Limb (tissue), 2 donors: ENCODE measurements around the gene MPDZ.

ENCODE experiments used
- DNase-seq, 2 donors: peaks; one replicate each; pipeline ENCODE4 v3.0.0-alpha.2; 2016; ENCODE audit errors: extremely low spot score in 2 of 2

MPDZ gene

DNA sequence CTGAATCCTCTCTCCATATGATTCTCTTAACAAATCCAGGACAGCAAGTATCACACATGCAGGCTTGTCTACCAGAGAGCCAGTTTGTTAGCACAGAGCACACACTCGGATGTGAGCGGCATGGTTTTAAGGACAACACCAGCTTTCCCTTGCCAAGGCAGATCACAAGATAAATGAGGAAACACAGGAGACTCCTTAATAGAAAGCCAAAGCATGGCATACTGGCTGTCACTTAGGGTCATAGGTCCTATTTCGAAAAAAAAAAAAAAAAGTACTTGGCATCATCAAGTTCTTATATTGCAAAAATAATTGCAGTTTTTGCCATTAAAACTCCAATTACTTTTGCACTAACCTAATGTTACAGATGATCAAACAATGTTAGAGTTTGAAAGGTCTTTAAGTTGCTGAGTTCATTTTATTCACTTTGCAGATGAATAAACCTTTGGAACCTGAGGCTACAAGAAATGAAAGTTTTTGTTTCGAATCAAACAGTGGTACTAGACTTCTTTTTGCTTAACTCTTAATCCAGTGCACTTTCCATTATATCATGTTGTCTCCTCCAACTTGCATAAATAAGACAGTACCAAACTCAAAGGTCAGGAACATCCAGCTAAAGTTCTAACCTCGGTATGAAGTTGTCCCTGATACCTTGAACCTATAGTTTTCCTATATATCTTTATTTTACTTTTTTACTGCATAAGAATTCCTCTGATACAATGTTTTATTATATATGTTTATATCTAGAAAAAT, 138.5 kb downstream of the MPDZ start:
- no peak for DNase-seq

DNA sequence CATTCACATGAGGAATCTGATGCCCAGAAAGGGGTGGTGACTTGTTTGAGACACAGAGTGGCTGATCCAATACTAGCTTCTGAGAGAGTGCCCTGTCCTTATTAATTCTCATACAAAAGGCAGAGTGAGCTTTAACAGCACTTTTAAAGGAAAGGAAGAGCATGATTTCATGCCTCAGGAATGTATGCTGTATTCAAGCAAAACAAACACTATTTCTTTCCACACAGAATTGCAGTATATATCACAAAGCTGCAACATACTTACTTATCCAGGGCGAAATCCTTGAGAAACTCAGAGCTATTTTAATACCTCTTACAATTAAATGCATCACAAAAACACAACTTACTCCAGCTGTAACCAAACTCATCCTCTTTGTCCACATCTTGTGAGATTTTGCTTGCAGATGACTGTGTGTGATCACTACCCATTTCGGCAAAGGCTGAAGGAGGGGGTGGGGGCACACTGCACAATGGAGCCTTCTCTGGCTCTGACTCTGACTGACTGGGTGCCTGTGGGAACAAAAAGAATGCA, 139.8 kb downstream of the MPDZ start:
- peak; percentile 41 to 59 for DNase-seq

- DNase-seq = no peak
These were observed 142.1 kb downstream of the MPDZ start for GRCh38 chr9:13137426-13137825.

- no peak for DNase-seq
These were observed 147.5 kb downstream of the MPDZ start for GRCh38 chr9:13131991-13132390.

DNA sequence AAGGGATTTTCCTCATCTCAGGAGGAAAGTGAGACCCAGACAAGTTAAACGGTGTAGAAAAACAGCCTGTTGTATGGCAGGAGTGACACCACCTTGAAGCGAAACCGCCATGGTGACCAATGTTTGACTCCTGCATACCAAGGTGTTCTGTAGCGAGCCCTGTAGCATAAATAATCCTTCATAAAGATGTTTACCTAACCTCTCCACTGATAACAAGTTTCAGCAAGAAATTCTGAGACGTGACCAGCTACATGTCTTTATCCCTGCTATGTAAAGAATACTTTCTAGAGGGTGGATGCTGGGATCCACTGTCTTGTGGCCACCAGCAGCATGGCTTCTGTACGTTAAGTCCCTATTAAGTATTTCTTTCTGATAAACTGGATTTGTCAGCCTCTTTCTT, 148.1 kb downstream of the MPDZ start:
- DNase-seq = no peak

DNA sequence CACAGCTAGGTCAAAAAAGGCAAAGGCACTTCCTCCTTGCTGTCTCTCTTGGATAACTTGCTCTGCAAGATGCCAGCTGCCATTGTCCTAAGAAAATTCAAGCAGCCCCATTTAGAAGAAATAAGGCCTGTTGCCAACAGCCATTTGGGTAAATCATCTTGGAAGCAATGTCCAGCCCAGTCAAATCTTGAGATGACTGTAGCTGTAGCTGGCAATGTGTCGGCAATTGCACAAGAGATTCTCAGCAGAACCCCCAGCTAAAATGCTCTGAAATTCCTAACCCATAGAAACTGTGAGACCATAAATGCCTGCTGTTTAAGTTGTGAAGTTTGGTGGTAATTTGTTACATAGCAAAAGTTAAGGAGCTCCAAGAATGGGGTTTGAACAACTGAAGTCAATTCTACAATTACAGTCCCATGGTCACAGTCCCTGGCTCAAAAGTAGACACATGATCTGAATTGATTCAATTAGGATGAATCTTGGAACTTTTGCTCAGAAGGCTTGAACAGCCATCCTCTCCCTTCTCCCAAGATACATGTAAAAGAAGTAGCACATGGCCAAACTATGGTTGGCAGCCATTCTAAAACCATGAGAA, 151.1 kb downstream of the MPDZ start:
- no peak for DNase-seq

DNA sequence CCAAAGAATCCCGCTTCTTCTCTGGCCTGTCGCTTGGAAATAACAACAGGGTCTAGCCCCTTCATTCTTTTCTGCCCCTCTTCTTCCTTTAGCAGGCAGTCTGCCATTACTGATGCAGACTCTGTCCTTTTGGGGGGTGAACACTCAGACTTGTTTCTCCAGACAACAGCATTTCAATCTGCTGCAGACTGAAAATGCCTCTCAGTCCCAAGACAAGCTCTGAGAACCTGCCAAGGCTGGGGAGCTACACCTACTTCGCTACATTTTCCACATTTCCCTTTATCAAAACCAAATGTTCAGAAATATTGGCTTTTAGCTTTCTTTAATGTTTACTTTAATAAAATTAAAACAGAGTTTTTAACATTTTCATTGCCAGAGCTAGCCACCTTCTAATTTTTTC, 152.4 kb downstream of the MPDZ start:
- no peak for DNase-seq

GRCh38 chr9:13125261-13125660, 154.2 kb downstream of the MPDZ start:
- no peak for DNase-seq

GRCh38 chr9:13122756-13123369, 156.6 kb downstream of the MPDZ start:
- no peak for DNase-seq

DNA sequence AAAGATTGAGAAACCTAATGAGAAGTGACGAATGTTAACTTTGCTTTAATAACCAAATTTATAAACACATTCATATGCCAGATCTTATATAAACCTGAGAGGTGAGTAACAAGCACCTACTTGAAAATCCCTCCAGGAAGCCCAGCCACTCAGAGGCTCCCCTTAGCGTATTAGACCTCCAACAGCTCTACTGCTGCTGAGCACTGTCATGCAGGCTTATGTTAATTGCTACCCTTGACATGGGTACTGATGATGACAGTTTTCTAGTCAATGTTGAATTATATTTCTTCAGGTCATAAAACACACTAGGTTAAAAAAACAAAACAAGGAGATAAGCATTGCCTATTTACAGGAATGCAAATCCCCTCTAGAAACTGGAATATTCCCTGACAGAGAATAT, 161.2 kb downstream of the MPDZ start:
- DNase-seq = no peak

- no peak for DNase-seq
These were observed 163.2 kb downstream of the MPDZ start for GRCh38 chr9:13116292-13116691.

GRCh38 chr9:13113751-13114150, 165.7 kb downstream of the MPDZ start:
- no peak for DNase-seq

DNA sequence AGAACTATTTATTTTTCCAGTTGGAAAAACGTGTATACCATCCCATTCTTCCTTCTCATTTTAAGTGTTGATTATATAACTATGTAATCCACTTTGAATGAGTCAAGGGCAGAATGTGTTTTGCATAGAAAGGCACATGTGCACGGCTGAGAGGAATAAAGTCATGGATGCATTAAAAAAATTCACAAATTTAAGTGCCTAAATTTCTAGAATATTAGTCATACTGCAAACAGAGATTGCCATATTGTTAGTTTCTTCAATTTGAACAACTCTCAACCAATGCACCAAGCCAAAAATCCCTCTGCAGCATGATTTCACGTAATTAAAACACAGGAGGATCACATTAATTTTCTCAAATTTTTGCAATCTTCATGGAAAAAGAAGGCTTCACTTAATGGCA, 166.3 kb downstream of the MPDZ start:
- no peak for DNase-seq

DNA sequence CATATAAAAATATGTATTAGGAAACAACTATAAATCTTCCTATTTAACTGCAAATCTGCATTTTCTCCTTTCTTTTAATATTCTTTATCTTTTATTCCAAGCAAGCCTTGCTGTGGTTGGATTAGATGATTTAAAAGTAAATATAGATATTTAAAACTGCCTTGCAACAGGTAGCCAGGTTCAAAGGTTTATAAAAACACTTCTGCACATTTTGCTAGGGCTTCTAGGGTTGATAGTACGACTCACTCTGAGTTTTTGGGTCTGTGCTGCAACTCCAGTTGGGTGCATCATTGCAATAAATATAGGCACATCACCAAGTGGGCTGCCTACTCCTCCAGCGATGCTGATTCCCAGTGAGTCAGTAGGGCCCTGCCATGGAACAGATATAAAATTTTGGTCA, 167.7 kb downstream of the MPDZ start:
- no peak for DNase-seq

DNA sequence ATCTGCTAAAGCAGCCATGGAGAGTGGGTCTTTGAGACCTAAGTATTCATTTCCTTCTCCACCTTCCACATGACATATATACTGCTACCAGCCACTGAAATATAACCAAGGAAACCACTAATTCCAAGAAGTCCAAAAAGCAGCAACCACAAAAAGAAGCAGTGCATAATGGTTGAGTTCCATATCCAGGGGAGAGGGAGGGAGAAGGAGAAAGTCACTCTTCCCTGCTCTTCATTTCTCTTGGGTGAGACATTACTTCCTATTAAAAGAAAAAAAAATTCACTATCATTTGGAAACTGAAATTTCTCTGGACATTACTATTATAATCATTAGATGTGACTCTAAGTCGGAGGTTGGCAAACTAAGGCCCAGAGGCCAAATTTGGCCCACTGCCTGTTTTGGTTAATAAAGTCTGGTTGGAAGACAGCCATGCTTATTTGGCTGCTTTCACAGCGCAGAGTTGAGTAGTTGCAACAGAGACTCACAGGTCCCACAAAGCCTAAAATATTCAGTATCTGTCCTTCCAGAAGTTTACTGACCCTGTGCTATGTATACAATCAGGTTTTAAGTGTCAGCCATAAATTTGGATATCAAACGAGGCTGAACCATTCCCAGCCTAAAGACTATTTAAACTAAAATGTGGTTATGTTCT, 168.6 kb downstream of the MPDZ start:
- peak in 1 of 2 donors; percentile 54 for DNase-seq

GRCh38 chr9:13109781-13110180, 169.7 kb downstream of the MPDZ start:
- no peak for DNase-seq

- DNase-seq = no peak
These were observed 172.5 kb downstream of the MPDZ start for GRCh38 chr9:13107008-13107407.

DNA sequence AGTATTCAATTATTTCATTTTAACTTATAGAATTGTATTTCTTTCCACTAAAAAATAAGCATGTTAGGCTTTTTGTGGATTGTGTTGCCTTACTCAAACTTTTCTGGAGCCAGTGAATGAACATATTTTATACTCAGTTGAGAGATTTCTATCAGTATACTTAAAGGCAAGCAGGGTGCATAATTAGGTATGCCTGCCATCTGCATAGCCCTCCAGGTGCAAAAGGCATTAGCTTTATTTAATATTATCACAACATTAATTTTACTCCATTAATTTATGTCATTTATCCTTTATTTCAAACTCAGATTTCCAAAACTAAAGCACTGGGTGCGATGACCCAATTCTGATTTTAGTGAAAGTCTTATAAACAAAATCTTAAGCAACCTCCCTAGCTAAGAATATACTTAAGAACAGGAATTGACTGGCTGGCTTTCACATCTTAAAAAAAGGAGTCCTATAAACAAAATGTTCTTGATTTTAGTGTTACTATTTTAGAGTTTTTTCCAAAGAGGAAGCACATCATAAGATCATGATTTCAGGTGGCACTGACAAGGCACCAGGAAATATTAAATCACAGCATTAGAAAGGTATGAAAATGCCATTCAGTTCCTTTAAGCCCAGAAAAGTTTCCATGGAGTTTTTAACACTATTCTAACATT, 178.4 kb downstream of the MPDZ start:
- no peak for DNase-seq

DNA sequence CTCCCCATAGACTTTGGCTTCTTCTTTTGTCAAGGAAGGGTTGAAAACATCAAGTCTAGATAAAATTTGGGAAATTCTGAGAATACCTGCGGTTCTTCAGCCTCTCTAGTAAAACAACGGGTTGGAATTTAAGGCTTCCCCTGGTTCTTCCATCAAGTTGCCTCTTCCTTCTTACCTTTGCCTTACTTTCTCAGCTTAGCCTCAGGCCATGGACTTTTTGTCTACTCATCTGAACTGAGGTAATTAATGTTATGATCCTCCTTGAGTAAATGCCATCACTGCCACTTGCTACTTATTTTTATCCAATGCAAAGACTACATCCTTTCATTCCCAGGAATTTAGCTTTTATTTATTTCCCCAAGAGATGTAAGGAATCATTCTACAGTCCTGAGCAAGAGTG, 184.4 kb downstream of the MPDZ start:
- no peak for DNase-seq

DNA sequence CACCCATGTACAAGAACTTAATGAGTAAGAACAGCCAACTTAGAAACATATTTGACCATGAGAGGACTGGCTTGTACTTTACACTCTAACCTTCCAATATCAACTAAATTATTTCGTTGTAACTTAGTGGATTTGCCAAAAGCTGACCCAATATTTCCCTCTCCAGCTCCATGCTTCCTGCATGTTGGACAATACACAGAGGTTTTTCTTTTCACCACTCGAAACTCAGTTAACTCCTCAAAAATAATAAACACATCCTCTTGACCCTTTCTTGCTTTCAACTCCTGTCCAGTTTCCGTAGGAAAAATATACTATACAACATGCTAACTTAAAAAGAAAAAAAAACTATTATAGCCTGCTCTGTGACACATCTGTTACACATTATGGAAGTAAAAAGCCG, 188.9 kb downstream of the MPDZ start:
- peak in 1 of 2 donors; percentile 55 for DNase-seq

- DNase-seq = no peak
These were observed 189.8 kb downstream of the MPDZ start for GRCh38 chr9:13089666-13090065.
